PC-9 (cell line): ENCODE data around the gene HAPLN2. TPM values are rescaled to one million over a fixed set of nuclear protein-coding genes. Genes with fewer than 3 reads are reported as not detected.

ENCODE experiments used
- BruUV-seq: library from RNA; stranded (reverse); fragments of 400-500 nt; replicated peaks from 2 replicates; lab custom pipeline; 2021; lab: Mats Ljungman, UMichigan
- CTCF ChIA-PET: fragments of 300-600 bp; sonication (Branson Sonifier 250); formaldehyde crosslinking; loops from one replicate; lab custom pipeline; 2022; ENCODE audit warnings: antibody characterized with exemption; lab: Charles Lee
- POLR2A ChIA-PET: fragments of 300-600 bp; sonication (Branson Sonifier 250); formaldehyde crosslinking; loops from one replicate; lab custom pipeline; 2022; ENCODE audit warnings: antibody characterized with exemption; ENCODE audit not compliant: unreplicated experiment; lab: Charles Lee
- DNase-seq, 2 experiments: peaks; one replicate each; pipeline versions ENCODE4 v3.0.0 to v3.0.0-alpha.2; 2015 to 2022; ENCODE audit warnings: mixed read lengths in 1 of 2
- H2AFZ ChIP-seq: fragments of 200-600 bp; sonication (generic); 2 replicates; pipeline ENCODE4 v1.8.1; 2017; ENCODE audit warnings: antibody characterized with exemption
- H3F3A ChIP-seq: fragments of 200-600 bp; sonication (generic); 2 replicates; pipeline ENCODE4 v1.8.1; 2017; ENCODE audit warnings: antibody characterized with exemption, mild to moderate bottlenecking, low read depth; ENCODE audit not compliant: insufficient read depth
- H3K27ac ChIP-seq: fragments of 200-600 bp; sonication (generic); 2 replicates; pipeline ENCODE4 v1.6.1; 2016; ENCODE audit warnings: mixed run types
- H3K27me3 ChIP-seq: fragments of 200-600 bp; sonication (generic); 2 replicates; pipeline ENCODE4 v1.6.1; 2016; ENCODE audit warnings: low read depth, mixed run types; ENCODE audit not compliant: insufficient read depth
- H3K36me3 ChIP-seq: fragments of 200-600 bp; sonication (generic); 2 replicates; pipeline ENCODE4 v1.6.1; 2016; ENCODE audit warnings: low read depth, mixed run types
- H3K4me1 ChIP-seq: fragments of 200-600 bp; sonication (generic); replicated peaks from 2 replicates; pipeline ENCODE4 v1.6.1; 2016; ENCODE audit warnings: mixed run types; ENCODE audit not compliant: insufficient read depth
- H3K4me2 ChIP-seq: fragments of 200-600 bp; sonication (generic); 2 replicates; pipeline ENCODE4 v1.6.1; 2017; ENCODE audit warnings: mixed run types
- H3K4me3 ChIP-seq: fragments of 200-600 bp; sonication (generic); 2 replicates; pipeline ENCODE4 v1.6.1; 2016; ENCODE audit warnings: mixed run types
- H3K79me2 ChIP-seq: fragments of 200-600 bp; sonication (generic); 2 replicates; pipeline ENCODE4 v1.6.1; 2017; ENCODE audit warnings: low read depth, mixed run types
- H3K9me2 ChIP-seq: fragments of 200-600 bp; sonication (generic); 2 replicates; pipeline ENCODE4 v1.8.1; 2017; ENCODE audit warnings: mild to moderate bottlenecking; ENCODE audit not compliant: insufficient read depth
- H3K9me3 ChIP-seq: fragments of 200-600 bp; sonication (generic); 2 replicates; pipeline ENCODE4 v1.8.1; 2016; ENCODE audit warnings: low read depth; ENCODE audit not compliant: insufficient read depth
- H4K20me1 ChIP-seq: fragments of 200-600 bp; sonication (generic); 2 replicates; pipeline ENCODE4 v1.8.1; 2017; ENCODE audit not compliant: insufficient read depth
- EZH2 ChIP-seq: fragments of 200-600 bp; sonication (generic); IDR thresholded peaks from 2 replicates; pipeline ENCODE4 v1.8.0; 2017; ENCODE audit warnings: antibody characterized with exemption, low read depth
- intact Hi-C: fragments of 100-400 bp; cut with micrococcal nuclease; formaldehyde crosslinking; loops from one replicate; pipeline ENCODE4 v1.10.0; 2022; ENCODE audit not compliant: unreplicated experiment
- total RNA-seq: library from RNA; stranded (reverse); gene quantifications from 2 replicates; pipeline ENCODE4 v1.2.3, GENCODE V29; 2021
- TF ChIP-seq, protein P1 (sequence below): fragments of 200-600 bp; sonication (generic); conservative IDR thresholded peaks from 2 replicates; pipeline ENCODE4 v1.6.1; 2017; ENCODE audit warnings: mixed run types, antibody characterized with exemption, mild to moderate bottlenecking, moderate library complexity

HAPLN2 gene
- total RNA-seq, 1 experiment from 2014 or later, result not detected

DNA sequence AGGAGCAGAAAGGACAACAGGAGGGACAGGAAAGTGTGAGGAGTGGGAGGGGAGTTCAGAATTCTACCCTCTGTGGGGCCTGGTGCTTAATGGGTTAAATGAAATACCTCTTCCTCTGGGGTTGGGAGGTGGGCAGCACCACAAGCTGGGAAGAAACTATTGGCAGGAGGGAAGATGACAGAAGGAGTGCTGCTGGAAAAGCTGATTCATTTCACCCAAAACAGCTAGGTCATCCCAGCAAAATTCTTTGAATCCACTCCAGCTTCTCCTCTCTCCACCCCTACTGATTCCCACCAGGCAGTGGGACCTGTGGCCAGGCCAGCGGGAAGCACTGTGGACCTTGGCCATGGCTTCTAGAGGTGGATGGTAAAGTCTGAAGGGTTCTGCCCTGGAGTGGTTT, 35.5 kb downstream of the HAPLN2 start:
- Histone ChIP-seq H3K9me3 (no peaks in the 10 kb centered on the region), H4K20me1 (peaks cover 100% of the 10 kb centered on the region), H2AFZ (no peak overlapping the region), H3K27me3 (no peaks in the 10 kb centered on the region), H3K27ac (no peak overlapping the region), H3K4me1 (peaks cover 8% of the 10 kb centered on the region), H3K4me3 (no peak overlapping the region), H3K9me2 (no peaks in the 10 kb centered on the region), H3K4me2 (no peak overlapping the region), H3F3A (peaks cover 30% of the 10 kb centered on the region; the same call in 1 of the 2 replicates), H3K79me2 (peaks cover 65% of the 10 kb centered on the region), H3K36me3 (peaks cover 38% of the 10 kb centered on the region)
- intact Hi-C loops, result no loop called here
- ChIA-PET CTCF (interaction anchor here (0.6 kb wide), 2 partner anchors 71 to 236 kb away, joined by 3 read pairs; no protein-coding TSS in a partner anchor), POLR2A (no interaction called here)
- TF ChIP-seq, protein P1, sequence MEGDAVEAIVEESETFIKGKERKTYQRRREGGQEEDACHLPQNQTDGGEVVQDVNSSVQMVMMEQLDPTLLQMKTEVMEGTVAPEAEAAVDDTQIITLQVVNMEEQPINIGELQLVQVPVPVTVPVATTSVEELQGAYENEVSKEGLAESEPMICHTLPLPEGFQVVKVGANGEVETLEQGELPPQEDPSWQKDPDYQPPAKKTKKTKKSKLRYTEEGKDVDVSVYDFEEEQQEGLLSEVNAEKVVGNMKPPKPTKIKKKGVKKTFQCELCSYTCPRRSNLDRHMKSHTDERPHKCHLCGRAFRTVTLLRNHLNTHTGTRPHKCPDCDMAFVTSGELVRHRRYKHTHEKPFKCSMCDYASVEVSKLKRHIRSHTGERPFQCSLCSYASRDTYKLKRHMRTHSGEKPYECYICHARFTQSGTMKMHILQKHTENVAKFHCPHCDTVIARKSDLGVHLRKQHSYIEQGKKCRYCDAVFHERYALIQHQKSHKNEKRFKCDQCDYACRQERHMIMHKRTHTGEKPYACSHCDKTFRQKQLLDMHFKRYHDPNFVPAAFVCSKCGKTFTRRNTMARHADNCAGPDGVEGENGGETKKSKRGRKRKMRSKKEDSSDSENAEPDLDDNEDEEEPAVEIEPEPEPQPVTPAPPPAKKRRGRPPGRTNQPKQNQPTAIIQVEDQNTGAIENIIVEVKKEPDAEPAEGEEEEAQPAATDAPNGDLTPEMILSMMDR, result no peak
- TF ChIP-seq EZH2, result no peak
- no TSS peak for BruUV-seq
- no peak for DNase-seq

DNA sequence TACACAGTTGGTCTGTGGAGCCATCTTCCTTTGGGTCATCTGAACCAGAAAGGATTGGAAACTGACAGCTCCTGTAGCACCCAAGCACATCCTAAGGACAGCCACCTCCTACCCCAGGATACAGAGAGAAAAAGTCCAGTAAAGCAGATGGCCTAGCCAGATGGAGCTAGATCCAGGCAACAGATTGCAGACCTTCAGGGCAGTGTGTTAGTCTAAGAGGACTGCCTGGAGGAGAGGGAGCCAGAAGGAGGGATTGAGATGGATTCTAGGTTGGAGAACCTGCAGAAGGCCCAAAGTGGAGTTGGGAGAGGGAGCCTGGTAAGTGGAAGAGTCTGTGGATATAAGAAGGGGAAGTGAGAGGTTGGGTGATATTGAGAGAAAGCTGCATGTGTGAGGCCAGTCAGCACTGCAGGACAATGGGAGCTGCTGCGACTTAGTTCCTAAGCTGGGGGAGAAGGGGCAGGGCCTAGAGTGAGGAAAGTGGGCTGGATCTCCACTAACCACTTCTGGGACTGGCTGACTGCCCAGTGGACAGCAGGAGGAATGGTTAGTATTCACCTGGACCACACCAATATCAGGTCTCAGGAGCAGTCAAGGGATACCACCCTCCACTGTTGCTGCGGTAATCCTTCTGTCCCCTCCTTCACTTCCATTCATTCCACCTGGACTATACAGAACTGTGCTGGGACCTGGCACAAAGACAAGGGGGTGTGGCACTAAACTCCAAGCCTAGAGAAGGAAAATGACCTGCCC, 36.1 kb downstream of the HAPLN2 start:
- Histone ChIP-seq H4K20me1 (peaks cover 95% of the 10 kb centered on the region), H3F3A (peaks cover 27% of the 10 kb centered on the region; the same call in 1 of the 2 replicates), H2AFZ (no peak overlapping the region), H3K4me2 (no peak overlapping the region), H3K4me3 (no peak overlapping the region), H3K9me3 (no peaks in the 10 kb centered on the region), H3K36me3 (peaks cover 38% of the 10 kb centered on the region), H3K79me2 (peaks cover 68% of the 10 kb centered on the region), H3K4me1 (peaks cover 9% of the 10 kb centered on the region), H3K27me3 (no peaks in the 10 kb centered on the region), H3K9me2 (no peaks in the 10 kb centered on the region), H3K27ac (no peak overlapping the region)
- TF ChIP-seq EZH2, result no peak
- TF ChIP-seq, protein P1, result no peak
- ChIA-PET CTCF (interaction anchor here (0.6 kb wide), 1 partner anchor 70 kb away, joined by 3 read pairs; no protein-coding TSS in a partner anchor), POLR2A (interaction anchor here (0.6 kb wide), 1 partner anchor 64 kb away, joined by 4 read pairs; the partner anchor contains the start of gene NAXE)
- intact Hi-C loops, result no loop called here
- DNase-seq, result no peak
- BruUV-seq, result no TSS peak

DNA sequence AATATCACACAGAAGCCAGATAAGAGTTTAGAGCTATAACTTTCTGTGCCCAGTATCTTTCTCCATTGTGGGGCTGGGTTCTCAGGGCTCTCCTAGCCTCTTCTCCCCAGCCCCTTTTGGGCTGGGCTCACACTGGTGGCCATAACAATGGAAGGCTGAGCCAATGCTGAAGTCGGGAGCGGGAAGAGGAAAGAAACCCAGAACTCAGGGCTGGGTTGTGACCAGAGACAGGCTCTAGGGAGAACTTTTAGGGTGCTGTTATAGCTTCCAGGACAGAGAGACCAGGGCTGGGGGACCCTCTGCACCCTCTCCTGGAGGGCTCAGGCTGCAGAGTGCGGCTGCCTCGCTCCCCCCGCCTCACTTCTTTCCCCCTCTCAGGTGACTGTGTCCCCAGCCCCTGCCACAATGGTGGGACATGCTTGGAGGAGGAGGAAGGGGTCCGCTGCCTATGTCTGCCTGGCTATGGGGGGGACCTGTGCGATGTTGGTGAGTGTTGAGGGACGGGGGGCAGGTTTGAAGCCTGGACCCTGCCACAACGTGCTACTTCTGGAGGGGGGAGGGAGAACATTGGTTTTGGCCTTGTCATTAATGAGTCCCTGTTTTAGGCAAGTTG, 36.8 kb downstream of the HAPLN2 start:
- no TSS peak for BruUV-seq
- intact Hi-C loops, result no loop called here
- no peak for DNase-seq
- no peak overlapping the region for H2AFZ ChIP-seq
- H3K36me3 ChIP-seq, result peaks cover 36% of the 10 kb centered on the region
- POLR2A ChIA-PET, result no interaction called here
- CTCF ChIA-PET, result no interaction called here
- no peaks in the 10 kb centered on the region for H3K9me2 ChIP-seq
- H3K4me2 ChIP-seq, result no peak overlapping the region
- TF ChIP-seq EZH2, result no peak
- peaks cover 28% of the 10 kb centered on the region; the same call in 1 of the 2 replicates for H3F3A ChIP-seq
- no peaks in the 10 kb centered on the region for H3K9me3 ChIP-seq
- H3K4me1 ChIP-seq, result peaks cover 9% of the 10 kb centered on the region
- H3K4me3 ChIP-seq, result no peak overlapping the region
- peaks cover 89% of the 10 kb centered on the region for H4K20me1 ChIP-seq
- no peak overlapping the region for H3K27ac ChIP-seq
- no peaks in the 10 kb centered on the region for H3K27me3 ChIP-seq
- peaks cover 75% of the 10 kb centered on the region for H3K79me2 ChIP-seq
